Colonic mucosa (tissue), 4 donors: ENCODE measurements around the gene ALOX15. TPM values are rescaled to one million over a fixed set of nuclear protein-coding genes. Genes with fewer than 3 reads are reported as not detected.
A peak's percentile ranks its signal among the peaks of the same experiment; 100 is the strongest.
"Not testable (repeated sequence)": the region's sequence is repeated elsewhere in the genome, so short reads cannot be mapped to it uniquely, and the experiment has no call there.

Experiments
- DNase-seq: peaks from one replicate; pipeline ENCODE4 v3.0.0-alpha.2; 2020
- H3K27ac ChIP-seq: fragments of 200-600 bp; one replicate; pipeline ENCODE4 v1.8.0; 2021
- H3K27me3 ChIP-seq: fragments of 200-600 bp; one replicate; pipeline ENCODE4 v1.8.0; 2021
- H3K36me3 ChIP-seq: fragments of 200-600 bp; one replicate; pipeline ENCODE4 v1.8.0; 2021
- H3K4me1 ChIP-seq: fragments of 200-600 bp; one replicate; pipeline ENCODE4 v1.8.0; 2021; ENCODE audit warnings: mild to moderate bottlenecking
- H3K4me3 ChIP-seq: fragments of 200-600 bp; one replicate; pipeline ENCODE4 v1.8.0; 2021
- H3K9ac ChIP-seq, 2 donors: one replicate each; pipeline ENCODE4 v1.7.0; 2013; ENCODE audit warnings: control low read depth in 2 of 2, low read depth in 2 of 2, low read length in 2 of 2
- H3K9me3 ChIP-seq: fragments of 200-600 bp; one replicate; pipeline ENCODE4 v1.8.0; 2021
- intact Hi-C: fragments of 100-400 bp; cut with DNase I; formaldehyde crosslinking; loops from one replicate; pipeline ENCODE4 v1.14.1; 2022
- total RNA-seq, 2 donors: library from RNA; stranded (reverse); fragmentation: NEBNext Ultra II Directional in 1 of 2; extraction: Animal tissue kit (Norgen Biotek cat#: 25700) in 1 of 2; gene quantifications; one replicate each; pipeline ENCODE4 v1.2.1, GENCODE V29; 2021
- TF ChIP-seq, protein P1 (sequence below): fragments of 200-600 bp; IDR thresholded peaks from one replicate; pipeline ENCODE4 v1.8.0; 2022; ENCODE audit warnings: antibody characterized with exemption, mild to moderate bottlenecking
- donor health status: healthy.
- donor health status: DM: no; HTN: no; CAD: no.
- donor health status: DM: no; HTN: no; CAD: no.

ALOX15 gene
- total RNA-seq, 2 donors from 2014 or later: 0.13 TPM; not detected in 1

DNA sequence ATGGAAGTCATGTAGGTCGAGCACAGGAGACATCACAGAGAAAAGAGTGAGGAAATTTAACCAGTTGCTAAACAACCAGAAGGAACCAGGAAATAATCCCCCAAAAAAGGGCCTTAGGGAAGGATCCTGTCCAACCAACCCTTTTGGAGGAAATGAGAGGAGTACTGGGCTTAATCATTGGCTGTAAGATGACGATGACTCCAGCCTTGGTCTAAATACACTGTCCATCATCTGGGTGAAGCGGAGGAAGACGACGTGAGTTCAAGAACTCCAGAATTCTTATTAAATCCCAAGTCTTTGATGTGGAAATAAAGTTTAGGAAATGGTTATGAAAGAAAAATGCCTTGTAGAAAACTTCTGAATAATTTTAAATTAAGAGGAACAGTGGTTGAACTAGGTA, 11.5 kb upstream of the ALOX15 start:
- no peaks in the 10 kb centered on the region for H3K9me3 ChIP-seq
- H3K27me3 ChIP-seq: no peaks in the 10 kb centered on the region
- H3K27ac ChIP-seq: no peak overlapping the region
- H3K36me3 ChIP-seq: no peaks in the 10 kb centered on the region
- no peak overlapping the region for H3K9ac ChIP-seq
- TF ChIP-seq, protein P1, sequence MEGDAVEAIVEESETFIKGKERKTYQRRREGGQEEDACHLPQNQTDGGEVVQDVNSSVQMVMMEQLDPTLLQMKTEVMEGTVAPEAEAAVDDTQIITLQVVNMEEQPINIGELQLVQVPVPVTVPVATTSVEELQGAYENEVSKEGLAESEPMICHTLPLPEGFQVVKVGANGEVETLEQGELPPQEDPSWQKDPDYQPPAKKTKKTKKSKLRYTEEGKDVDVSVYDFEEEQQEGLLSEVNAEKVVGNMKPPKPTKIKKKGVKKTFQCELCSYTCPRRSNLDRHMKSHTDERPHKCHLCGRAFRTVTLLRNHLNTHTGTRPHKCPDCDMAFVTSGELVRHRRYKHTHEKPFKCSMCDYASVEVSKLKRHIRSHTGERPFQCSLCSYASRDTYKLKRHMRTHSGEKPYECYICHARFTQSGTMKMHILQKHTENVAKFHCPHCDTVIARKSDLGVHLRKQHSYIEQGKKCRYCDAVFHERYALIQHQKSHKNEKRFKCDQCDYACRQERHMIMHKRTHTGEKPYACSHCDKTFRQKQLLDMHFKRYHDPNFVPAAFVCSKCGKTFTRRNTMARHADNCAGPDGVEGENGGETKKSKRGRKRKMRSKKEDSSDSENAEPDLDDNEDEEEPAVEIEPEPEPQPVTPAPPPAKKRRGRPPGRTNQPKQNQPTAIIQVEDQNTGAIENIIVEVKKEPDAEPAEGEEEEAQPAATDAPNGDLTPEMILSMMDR: no peak
- peaks cover 4% of the 10 kb centered on the region for H3K4me1 ChIP-seq
- intact Hi-C loops: loop anchor here (10.0 kb wide), 1 partner anchor 58 kb away; no protein-coding TSS in a partner anchor
- no peak overlapping the region for H3K4me3 ChIP-seq
- no peak for DNase-seq

DNA sequence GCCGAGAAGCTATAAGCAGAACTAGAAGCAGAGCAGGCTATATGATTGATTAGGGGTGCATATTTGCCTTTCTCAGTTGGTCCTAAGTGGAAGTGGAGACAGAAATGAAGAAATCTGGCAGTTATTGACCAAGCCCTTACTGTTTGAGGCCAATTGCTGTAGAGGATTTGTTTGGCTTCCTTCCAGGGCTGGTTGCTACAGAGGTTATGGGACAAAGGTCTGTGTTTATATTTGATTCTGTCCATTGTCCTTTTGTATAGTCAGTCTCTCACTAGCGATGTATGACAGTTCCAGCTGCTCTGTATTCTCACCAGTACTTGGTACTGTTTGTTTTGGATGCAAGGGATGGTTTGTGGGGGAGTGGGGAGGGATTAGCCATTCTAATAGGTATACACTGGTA, 7.3 kb upstream of the ALOX15 start:
- DNase-seq: peak; percentile 75
- Histone ChIP-seq H3K27ac (no peak overlapping the region), H3K36me3 (no peaks in the 10 kb centered on the region), H3K9ac (peak overlapping the region in 1 of 2 donors; percentile 19), H3K27me3 (no peaks in the 10 kb centered on the region), H3K9me3 (no peaks in the 10 kb centered on the region), H3K4me1 (peaks cover 4% of the 10 kb centered on the region), H3K4me3 (no peak overlapping the region)
- intact Hi-C loops: no loop called here
- TF ChIP-seq, protein P1: no peak

GRCh38 chr17:4645642-4646041, 4.2 kb upstream of the ALOX15 start:
- no peak overlapping the region for H3K4me3 ChIP-seq
- peaks cover 16% of the 10 kb centered on the region for H3K27me3 ChIP-seq
- no peak for DNase-seq
- H3K9ac ChIP-seq: no peak overlapping the region
- TF ChIP-seq, protein P1: no peak
- peaks cover 4% of the 10 kb centered on the region for H3K4me1 ChIP-seq
- intact Hi-C loops: no loop called here
- no peaks in the 10 kb centered on the region for H3K36me3 ChIP-seq
- H3K27ac ChIP-seq: no peak overlapping the region
- no peaks in the 10 kb centered on the region for H3K9me3 ChIP-seq

DNA sequence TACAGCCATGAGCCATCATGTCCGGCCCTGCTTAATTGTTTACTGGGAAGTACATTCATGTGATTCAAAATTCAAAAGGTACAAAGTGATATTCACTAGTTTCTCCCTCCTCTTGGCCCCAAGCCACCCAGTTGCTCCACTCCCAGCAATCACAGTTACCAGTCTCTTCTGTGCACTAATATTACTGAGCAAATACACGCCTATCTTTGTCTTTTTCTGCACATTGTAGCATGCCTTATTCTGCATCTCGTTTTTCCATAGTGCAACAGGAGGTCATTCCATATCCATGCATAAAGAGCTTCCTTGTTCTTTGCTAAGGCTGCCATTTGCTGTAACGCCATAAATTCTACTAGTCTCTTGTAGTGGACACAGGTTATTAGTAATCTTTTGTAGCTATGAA, 2.2 kb upstream of the ALOX15 start:
- Histone ChIP-seq H3K9ac (no peak overlapping the region), H3K4me1 (peaks cover under 1% of the 10 kb centered on the region), H3K36me3 (no peaks in the 10 kb centered on the region), H3K9me3 (no peaks in the 10 kb centered on the region), H3K27ac (no peak overlapping the region), H3K4me3 (no peak overlapping the region), H3K27me3 (peaks cover 19% of the 10 kb centered on the region)
- TF ChIP-seq, protein P1: no peak
- intact Hi-C loops: no loop called here
- peak; percentile 51 for DNase-seq

DNA sequence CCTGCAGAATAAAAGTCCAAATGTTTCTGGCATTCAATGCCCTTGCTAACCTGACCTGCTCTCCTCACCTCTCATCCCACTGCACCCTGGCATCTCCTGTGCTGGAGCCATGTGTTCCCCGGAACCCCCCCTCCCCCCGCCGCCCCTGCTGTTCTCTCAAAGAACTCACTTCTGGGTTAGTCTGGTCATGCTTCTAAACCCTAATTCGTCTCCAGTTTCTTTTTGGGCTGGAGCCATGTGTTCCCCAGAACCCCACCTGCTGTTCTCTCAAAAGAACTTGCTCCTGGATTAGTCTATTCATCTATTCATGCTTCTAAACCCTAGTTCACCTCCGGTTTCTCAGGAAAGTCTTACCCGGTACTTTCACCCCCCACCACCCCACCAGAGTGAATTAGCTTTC, 808 bp upstream of the ALOX15 start:
- H3K9ac ChIP-seq: no peak overlapping the region
- intact Hi-C loops: no loop called here
- H3K4me1 ChIP-seq: no peaks in the 10 kb centered on the region
- H3K27me3 ChIP-seq: peaks cover 24% of the 10 kb centered on the region
- H3K27ac ChIP-seq: no peak overlapping the region
- H3K36me3 ChIP-seq: no peaks in the 10 kb centered on the region
- H3K9me3 ChIP-seq: no peaks in the 10 kb centered on the region
- H3K4me3 ChIP-seq: no peak overlapping the region
- DNase-seq: no peak
- TF ChIP-seq, protein P1: no peak

DNA sequence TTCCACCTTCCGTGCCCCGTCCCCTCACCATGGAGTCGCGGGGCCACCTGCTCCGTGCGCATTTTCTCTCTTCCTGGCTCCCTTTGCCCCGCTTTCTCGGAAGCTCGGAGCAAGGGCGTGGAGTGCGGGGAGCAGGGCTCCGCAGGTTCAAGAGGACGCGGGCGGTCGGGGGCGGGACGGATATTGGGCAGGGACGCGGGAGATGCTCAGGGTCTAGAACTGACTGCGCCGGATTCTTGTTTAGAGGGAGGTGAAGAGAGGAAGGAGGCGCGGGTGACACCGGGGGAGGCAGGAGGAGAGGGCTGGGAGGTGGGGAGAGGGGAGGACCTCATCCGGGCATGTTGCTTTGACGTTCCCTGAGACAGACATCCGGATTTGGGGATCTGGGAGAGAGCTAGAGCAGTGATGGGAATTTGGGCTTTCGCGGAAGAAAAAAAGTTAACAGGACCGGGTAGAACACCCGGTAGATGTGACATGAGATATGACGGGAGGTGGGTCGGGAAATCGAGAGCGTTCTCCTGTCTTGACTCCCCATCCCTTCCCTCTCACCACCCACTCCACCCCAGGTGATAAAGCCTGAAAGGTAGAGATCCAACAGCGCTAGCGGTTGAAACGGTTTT, 799 bp downstream of the ALOX15 start:
- H3K9ac ChIP-seq, H3K4me1 ChIP-seq, H3K9me3 ChIP-seq, DNase-seq, H3K4me3 ChIP-seq, intact Hi-C loops, H3K27ac ChIP-seq, H3K36me3 ChIP-seq: not testable (repeated sequence)
- H3K27me3 ChIP-seq: peaks cover 32% of the 10 kb centered on the region

- DNase-seq, H3K4me1 ChIP-seq, H3K36me3 ChIP-seq, H3K4me3 ChIP-seq, H3K9me3 ChIP-seq, H3K27ac ChIP-seq, intact Hi-C loops, H3K9ac ChIP-seq: not testable (repeated sequence)
- H3K27me3 ChIP-seq: peaks cover 32% of the 10 kb centered on the region
Measured at GRCh38 chr17:4639301-4640059, 2.0 kb downstream of the ALOX15 start.

DNA sequence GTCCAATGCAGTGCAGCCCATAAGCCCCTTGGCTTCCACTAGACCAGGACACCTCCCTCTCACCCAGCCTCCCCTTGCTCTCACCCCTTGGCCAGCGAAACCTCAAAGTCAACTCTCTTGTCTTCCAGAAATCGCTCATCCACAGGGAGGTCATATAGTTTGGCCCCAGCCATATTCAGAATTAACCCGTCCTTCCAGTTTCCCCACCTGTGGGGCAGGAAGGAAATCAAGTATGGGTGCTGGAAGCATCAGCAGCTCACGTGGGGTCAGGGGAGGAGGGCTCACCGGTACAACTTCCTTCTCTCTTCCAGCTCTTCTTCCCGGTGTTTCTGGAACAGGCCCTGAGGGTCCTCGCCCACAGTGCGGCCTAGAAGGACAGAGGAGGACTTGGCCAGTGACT, 2.7 kb downstream of the ALOX15 start:
- H3K4me3 ChIP-seq, H3K9me3 ChIP-seq, H3K27ac ChIP-seq, intact Hi-C loops, H3K4me1 ChIP-seq, H3K36me3 ChIP-seq, DNase-seq, H3K9ac ChIP-seq: not testable (repeated sequence)
- peaks cover 32% of the 10 kb centered on the region for H3K27me3 ChIP-seq
